Neuronal stem cell (in vitro differentiated cells): ENCODE measurements around the gene DNAJA3.
"Not testable (repeated sequence)": the region's sequence is repeated elsewhere in the genome, so short reads cannot be mapped to it uniquely, and the experiment has no call there.

Source experiments
- DNase-seq: peaks from one replicate; pipeline ENCODE4 v3.0.0-alpha.2; 2013; ENCODE audit warnings: low spot score
- H2AFZ ChIP-seq: one replicate; pipeline ENCODE4 v1.6.1; 2013; ENCODE audit warnings: mild to moderate bottlenecking, low read length, inconsistent platforms
- H2AK5ac ChIP-seq: 2 replicates; pipeline ENCODE4 v1.6.1; 2013; ENCODE audit warnings: low read depth, mild to moderate bottlenecking, inconsistent platforms, low read length, moderate library complexity, mixed read lengths
- H2BK120ac ChIP-seq: 2 replicates; pipeline ENCODE4 v1.6.1; 2013; ENCODE audit warnings: low read depth, mild to moderate bottlenecking, inconsistent platforms, low read length, moderate library complexity, mixed read lengths
- H2BK12ac ChIP-seq: one replicate; pipeline ENCODE4 v1.6.1; 2013; ENCODE audit warnings: low read length, inconsistent platforms
- H2BK15ac ChIP-seq: 2 replicates; pipeline ENCODE4 v1.6.1; 2013; ENCODE audit warnings: mild to moderate bottlenecking, low read length, inconsistent platforms, mixed read lengths
- H2BK5ac ChIP-seq: one replicate; pipeline ENCODE4 v1.6.1; 2013; ENCODE audit warnings: inconsistent platforms, mild to moderate bottlenecking, low read length, moderate library complexity
- H3K14ac ChIP-seq: one replicate; pipeline ENCODE4 v1.6.1; 2013; ENCODE audit warnings: low read length, inconsistent platforms
- H3K18ac ChIP-seq: 2 replicates; pipeline ENCODE4 v1.6.1; 2013; ENCODE audit warnings: low read length, inconsistent platforms
- H3K23ac ChIP-seq: 2 replicates; pipeline ENCODE4 v1.6.1; 2013; ENCODE audit warnings: low read depth, mild to moderate bottlenecking, mixed read lengths, low read length, inconsistent platforms; ENCODE audit not compliant: poor library complexity
- H3K27ac ChIP-seq: replicated peaks from 3 replicates; pipeline ENCODE4 v1.5.1; 2013; ENCODE audit warnings: low read length, inconsistent platforms
- H3K27me3 ChIP-seq, 3 experiments: 2 replicates each; pipeline ENCODE4 v1.6.1; 2013; ENCODE audit warnings: low read length in 3 of 3, mild to moderate bottlenecking in 2 of 3, inconsistent platforms in 1 of 3, low read depth in 1 of 3, mixed read lengths in 1 of 3, moderate library complexity in 1 of 3; ENCODE audit not compliant: control insufficient read depth in 3 of 3, insufficient read depth in 3 of 3
- H3K36me3 ChIP-seq, 2 donors: replicated peaks in 1 of 2; 2 replicates each; pipeline ENCODE4 v1.6.1; 2013; ENCODE audit warnings: low read length in 2 of 2; ENCODE audit not compliant: control insufficient read depth in 2 of 2, insufficient read depth in 2 of 2
- H3K4ac ChIP-seq: 2 replicates; pipeline ENCODE4 v1.6.1; 2013; ENCODE audit warnings: inconsistent platforms, mild to moderate bottlenecking, low read length, moderate library complexity
- H3K4me1 ChIP-seq, 2 donors: 1 replicate in 1 of 2; 2 replicates in 1 of 2; pipeline ENCODE4 v1.6.1; 2013; ENCODE audit warnings: low read length in 2 of 2, low read depth in 1 of 2; ENCODE audit not compliant: control insufficient read depth in 2 of 2, insufficient read depth in 1 of 2
- H3K4me2 ChIP-seq: one replicate; pipeline ENCODE4 v1.6.1; 2013; ENCODE audit warnings: mild to moderate bottlenecking, low read length, inconsistent platforms; ENCODE audit not compliant: insufficient read depth, poor library complexity, severe bottlenecking
- H3K4me3 ChIP-seq, 2 donors: 2 replicates each; pipeline ENCODE4 v1.5.1; 2013; ENCODE audit warnings: low read length in 2 of 2, mild to moderate bottlenecking in 2 of 2, inconsistent platforms in 1 of 2, moderate library complexity in 1 of 2
- H3K79me1 ChIP-seq: one replicate; pipeline ENCODE4 v1.6.1; 2013; ENCODE audit warnings: low read depth, mild to moderate bottlenecking, inconsistent platforms, low read length, moderate library complexity
- H3K9ac ChIP-seq: one replicate; pipeline ENCODE4 v1.6.1; 2013; ENCODE audit warnings: mild to moderate bottlenecking, low read depth, low read length, inconsistent platforms; ENCODE audit not compliant: poor library complexity
- H3K9me3 ChIP-seq, 2 donors: replicated peaks in 1 of 2; 2 replicates each; pipeline versions ENCODE3 to v1.6.1; 2013; ENCODE audit warnings: low read length in 2 of 2, mild to moderate bottlenecking in 2 of 2, inconsistent platforms in 1 of 2, low read depth in 1 of 2, mixed read lengths in 1 of 2, moderate library complexity in 1 of 2; ENCODE audit not compliant: control insufficient read depth in 2 of 2, insufficient read depth in 1 of 2
- H4K8ac ChIP-seq: one replicate; pipeline ENCODE4 v1.6.1; 2013; ENCODE audit warnings: low read depth, mild to moderate bottlenecking, inconsistent platforms, low read length, moderate library complexity
- H4K91ac ChIP-seq: one replicate; pipeline ENCODE4 v1.6.1; 2013; ENCODE audit warnings: low read length, low read depth, mild to moderate bottlenecking, inconsistent platforms; ENCODE audit not compliant: poor library complexity
- WGBS, 2 donors: extraction: QIAGEN DNeasy Blood & Tissue Kit; methylation state at CpG; one replicate each; pipeline ENCODE4 v1.1.7; 2013; ENCODE audit warnings: missing lambda C conversion rate in 2 of 2, mixed read lengths in 1 of 2; ENCODE audit not compliant: insufficient read length in 2 of 2, insufficient replicate concordance in 1 of 2; ENCODE audit errors: extremely low coverage in 2 of 2; 5-methylcytosine and 5-hydroxymethylcytosine counted together

DNAJA3 gene

DNA sequence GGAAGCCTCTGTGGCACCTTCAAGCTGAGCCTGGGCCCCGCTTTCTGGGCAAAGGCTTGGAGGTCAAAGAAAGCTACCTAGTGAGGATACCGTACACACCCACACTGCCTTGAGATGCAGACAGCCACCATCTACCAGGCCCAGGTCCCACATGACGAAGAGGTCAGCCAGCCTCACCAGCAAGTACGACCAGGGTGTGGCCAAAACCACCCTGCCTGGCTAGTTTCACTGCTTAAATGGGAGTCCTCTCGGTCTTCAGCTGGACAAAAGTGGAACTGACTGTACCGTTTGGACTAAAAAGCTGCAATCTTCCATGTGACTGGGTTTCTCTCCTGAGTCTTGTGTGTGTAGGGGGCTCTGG lies 32.4 kb upstream of the DNAJA3 start:
- peak overlapping the region; percentile 99 for H2BK15ac ChIP-seq
- peak overlapping the region; percentile 85 for H4K91ac ChIP-seq
- H3K4me1 ChIP-seq: peaks cover 44 to 46% of the 10 kb centered on the region in 2 donors
- H3K23ac ChIP-seq: peak overlapping the region; percentile 52
- no peak overlapping the region for H3K4me2 ChIP-seq
- H4K8ac ChIP-seq: peak overlapping the region; percentile 98
- no peak overlapping the region for H2BK5ac ChIP-seq
- WGBS, 2 donors: no CpG with 5 or more reads among the region's 6 CpGs
- no peaks in the 10 kb centered on the region for H3K27me3 ChIP-seq
- H2BK120ac ChIP-seq: no peak overlapping the region
- no peak for DNase-seq
- peak overlapping the region; percentile 97 for H3K4ac ChIP-seq
- peak overlapping the region; percentile 95 for H3K18ac ChIP-seq
- peak overlapping the region; percentile 56 for H3K14ac ChIP-seq
- peak overlapping the region; percentile 70 for H3K9ac ChIP-seq
- H3K4me3 ChIP-seq: no peak overlapping the region
- peaks cover 3% of the 10 kb centered on the region for H3K79me1 ChIP-seq
- peaks cover 0 to 2% of the 10 kb centered on the region in 2 donors for H3K36me3 ChIP-seq
- peak overlapping the region; percentile 58 for H3K27ac ChIP-seq
- peak overlapping the region; percentile 9 for H2AK5ac ChIP-seq
- no peaks in the 10 kb centered on the region for H3K9me3 ChIP-seq
- H2BK12ac ChIP-seq: peak overlapping the region; percentile 100
- H2AFZ ChIP-seq: no peak overlapping the region

DNA sequence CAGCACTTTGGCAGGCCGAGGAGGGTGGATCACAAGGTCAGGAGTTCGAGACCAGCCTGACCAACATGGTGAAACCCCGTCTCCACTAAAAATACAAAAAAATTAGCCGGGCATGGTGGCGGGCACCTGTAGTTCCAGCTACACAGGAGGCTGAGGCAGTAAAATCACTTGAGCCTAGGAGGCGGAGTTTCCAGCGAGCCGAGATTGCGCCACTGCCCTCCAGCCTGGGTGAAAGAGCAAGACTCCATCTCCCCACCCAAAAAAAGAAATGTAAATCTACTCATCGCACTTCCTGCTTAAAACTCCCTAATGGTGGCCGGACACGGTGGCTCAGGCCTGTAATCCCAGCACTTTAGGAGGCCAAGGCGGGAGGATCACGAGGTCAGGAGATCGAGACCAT lies 31.8 kb upstream of the DNAJA3 start:
- no CpG with 5 or more reads among the region's 15 CpGs for WGBS, 2 donors
- not testable (repeated sequence) for H3K27ac ChIP-seq, H3K4me2 ChIP-seq, H2BK15ac ChIP-seq, H3K27me3 ChIP-seq, H3K9ac ChIP-seq, H3K9me3 ChIP-seq, H3K79me1 ChIP-seq, H4K8ac ChIP-seq, H2AFZ ChIP-seq, DNase-seq, H3K14ac ChIP-seq, H2BK5ac ChIP-seq, H3K23ac ChIP-seq, H3K18ac ChIP-seq, H3K4ac ChIP-seq, H2BK120ac ChIP-seq, H4K91ac ChIP-seq, H3K4me3 ChIP-seq, H3K36me3 ChIP-seq, H2BK12ac ChIP-seq
- peaks cover 38 to 40% of the 10 kb centered on the region in 2 donors for H3K4me1 ChIP-seq
- H2AK5ac ChIP-seq: peak overlapping the region; percentile 9

DNA sequence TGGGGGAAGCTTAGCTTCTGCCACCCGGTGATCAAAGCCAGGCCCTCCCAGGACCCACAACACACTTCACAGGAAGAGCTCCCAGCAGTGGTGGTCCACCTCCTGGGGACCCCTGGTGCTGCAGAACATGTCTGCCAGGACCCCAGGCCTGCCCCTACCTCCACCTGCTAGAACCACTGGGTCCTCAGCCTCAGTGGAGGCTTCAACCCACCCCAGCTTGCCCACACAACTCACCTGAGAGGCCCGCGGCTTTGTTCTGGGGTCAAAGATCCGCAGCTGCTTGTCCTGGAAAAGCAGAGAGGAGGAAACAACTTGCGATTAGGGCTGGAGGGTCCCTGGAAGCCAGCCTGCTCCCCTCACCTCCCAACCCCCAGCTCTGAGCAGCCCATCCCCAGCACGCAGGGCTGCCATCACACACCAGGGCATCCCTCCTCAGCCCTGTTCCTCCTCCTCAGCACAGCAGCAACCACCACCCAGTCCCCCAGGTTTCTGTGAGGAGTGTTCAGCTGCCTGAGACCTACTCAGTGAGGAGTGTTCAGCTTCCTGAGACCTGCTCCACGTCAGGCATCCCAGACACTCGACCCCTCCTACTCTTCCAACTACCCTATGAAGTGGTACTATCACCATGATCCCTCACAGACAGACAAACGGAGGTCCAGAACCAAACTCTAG lies 30.5 kb upstream of the DNAJA3 start:
- H2BK12ac ChIP-seq: no peak overlapping the region

DNA sequence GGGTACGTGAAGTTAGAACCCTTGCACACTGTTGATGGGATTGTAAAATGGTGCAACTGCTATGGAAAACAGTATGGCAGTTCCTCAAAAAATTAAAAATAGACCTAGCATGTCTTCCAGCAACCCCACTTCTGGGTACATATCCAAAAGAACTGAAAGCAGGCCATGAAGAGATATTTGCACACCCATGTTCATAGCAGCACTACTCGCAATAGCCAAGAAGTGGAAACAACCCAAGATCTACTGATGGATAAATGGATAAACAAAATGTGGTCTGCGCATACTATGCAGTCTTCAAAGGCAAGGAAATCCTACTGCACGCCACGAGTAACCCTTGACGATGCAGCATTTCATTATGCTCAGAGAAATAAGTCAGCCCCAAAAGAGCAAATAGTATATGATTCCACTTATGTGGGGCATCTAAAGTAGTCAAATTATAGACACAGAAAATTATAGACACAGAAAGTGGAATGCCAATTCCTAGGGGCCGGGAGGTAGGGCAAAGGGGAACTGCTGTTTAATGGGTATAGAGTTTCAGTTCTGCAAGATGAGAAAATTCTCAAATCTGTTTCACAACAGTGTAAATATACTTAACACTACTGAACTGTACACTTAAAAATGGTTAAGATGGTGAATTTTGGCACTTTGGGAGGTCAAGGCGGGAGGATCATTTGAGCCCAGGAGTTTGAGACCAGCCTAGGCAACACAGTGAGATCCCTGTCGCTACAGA lies 26.5 kb upstream of the DNAJA3 start:
- Histone ChIP-seq H3K4me3 (no peak overlapping the region), H2BK12ac (no peak overlapping the region), H2BK120ac (no peak overlapping the region), H3K79me1 (no peaks in the 10 kb centered on the region), H3K4me2 (no peak overlapping the region), H3K27me3 (no peaks in the 10 kb centered on the region), H4K91ac (no peak overlapping the region), H3K23ac (no peak overlapping the region), H3K9me3 (no peaks in the 10 kb centered on the region), H3K36me3 (peaks cover 0 to 2% of the 10 kb centered on the region in 2 donors), H3K4me1 (peaks cover 2 to 3% of the 10 kb centered on the region in 2 donors), H3K9ac (no peak overlapping the region), H2BK5ac (no peak overlapping the region), H3K27ac (no peak overlapping the region), H3K14ac (no peak overlapping the region), H4K8ac (no peak overlapping the region), H2BK15ac (no peak overlapping the region), H2AFZ (no peak overlapping the region), H2AK5ac (no peak overlapping the region), H3K4ac (no peak overlapping the region), H3K18ac (no peak overlapping the region)
- DNase-seq: no peak
- no CpG with 5 or more reads among the region's 9 CpGs for WGBS, 2 donors

More for the DNA sequence above, 30.5 kb upstream of the DNAJA3 start:
- Histone ChIP-seq H3K4ac (no peak overlapping the region), H3K4me2 (no peak overlapping the region), H2BK120ac (no peak overlapping the region), H2BK15ac (peak overlapping the region; percentile 64), H3K9me3 (no peaks in the 10 kb centered on the region), H2BK5ac (peak overlapping the region; percentile 77), H3K18ac (peak overlapping the region; percentile 2), H3K4me1 (peaks cover 25 to 28% of the 10 kb centered on the region in 2 donors), H4K91ac (no peak overlapping the region), H3K4me3 (no peak overlapping the region), H3K27me3 (no peaks in the 10 kb centered on the region), H3K27ac (no peak overlapping the region), H3K79me1 (peaks cover 2% of the 10 kb centered on the region), H2AK5ac (peak overlapping the region; percentile 57), H3K36me3 (peaks cover 0 to 2% of the 10 kb centered on the region in 2 donors), H3K14ac (no peak overlapping the region), H2AFZ (no peak overlapping the region), H4K8ac (no peak overlapping the region), H3K9ac (no peak overlapping the region), H3K23ac (no peak overlapping the region)
- no peak for DNase-seq
- no CpG with 5 or more reads among the region's 9 CpGs for WGBS, 2 donors
